Stimulated activated effector memory CD8-positive, alpha-beta T cell treated with anti-CD3 and anti-CD28 coated beads, Interleukin-12 subunit alpha, Interleukin-12 subunit beta, amount 100 ng/mL, for 72 hours (primary cell): ENCODE results near the gene DENND2A.

Experiments
- ATAC-seq: fragments of 150-1000 bp; cut with Tn5 transposase; 2 replicates; pipeline ENCODE4 v1.10.0; 2021
- DNase-seq, 2 donors: peaks; one replicate each; pipeline ENCODE4 v3.0.0; 2021 to 2022; ENCODE audit warnings: low spot score in 2 of 2
- H3K27ac Mint-ChIP-seq: one replicate; pipeline ENCODE4 v1.8.0; 2022; ENCODE audit warnings: mild to moderate bottlenecking, mixed read lengths
- H3K36me3 Mint-ChIP-seq: one replicate; pipeline ENCODE4 v1.8.0; 2022; ENCODE audit warnings: mild to moderate bottlenecking, mixed read lengths
- H3K4me1 Mint-ChIP-seq: one replicate; pipeline ENCODE4 v1.8.0; 2022; ENCODE audit warnings: mixed read lengths
- H3K4me3 Mint-ChIP-seq: one replicate; pipeline ENCODE4 v1.8.0; 2022; ENCODE audit warnings: mild to moderate bottlenecking, mixed read lengths
- H3K9me3 Mint-ChIP-seq: one replicate; pipeline ENCODE4 v1.8.0; 2022; ENCODE audit warnings: mixed read lengths

Gene DENND2A

GRCh38 chr7:140479739-140480084, 160.9 kb downstream of the DENND2A start:
- Mint-ChIP-seq H3K27ac (peak overlapping the region; percentile 96), H3K4me3 (peak overlapping the region; percentile 97), H3K36me3 (peaks cover 25% of the 10 kb centered on the region), H3K9me3 (no peaks in the 10 kb centered on the region), H3K4me1 (peaks cover 27% of the 10 kb centered on the region)
- ATAC-seq = no peak
- DNase-seq = no peak

- ATAC-seq (peak; percentile 94), DNase-seq (peak; percentile 81 to 96)
- no peaks in the 10 kb centered on the region for H3K9me3 Mint-ChIP-seq
- peaks cover 27% of the 10 kb centered on the region for H3K4me1 Mint-ChIP-seq
- peaks cover 25% of the 10 kb centered on the region for H3K36me3 Mint-ChIP-seq
- peak within 1 kb of the TSS; percentile 96 for H3K27ac Mint-ChIP-seq
- H3K4me3 Mint-ChIP-seq = peak within 1 kb of the TSS; percentile 97
Measured at GRCh38 chr7:140479062-140479738, 161.4 kb downstream of the DENND2A start, which contains the start of gene MKRN1. TSS of gene MKRN1 (minus strand) at chr7:140479505. CDS start at chr7:140479344, 161 bp downstream.

- Mint-ChIP-seq H3K4me1 (peaks cover 27% of the 10 kb centered on the region), H3K4me3 (peak overlapping the region; percentile 97), H3K27ac (peak overlapping the region; percentile 96), H3K9me3 (no peaks in the 10 kb centered on the region), H3K36me3 (peaks cover 31% of the 10 kb centered on the region)
- DNase-seq (peak; percentile 36 to 72), ATAC-seq (peak; percentile 61)
Measured at GRCh38 chr7:140478246-140479061, 162.2 kb downstream of the DENND2A start.

- Mint-ChIP-seq H3K4me3 (peak overlapping the region; percentile 97), H3K27ac (peak overlapping the region; percentile 96), H3K4me1 (peaks cover 27% of the 10 kb centered on the region), H3K9me3 (no peaks in the 10 kb centered on the region), H3K36me3 (peaks cover 36% of the 10 kb centered on the region)
- DNase-seq = no peak
- no peak for ATAC-seq
Measured at GRCh38 chr7:140476698-140477261, 163.8 kb downstream of the DENND2A start.

GRCh38 chr7:140475747-140476333, 164.8 kb downstream of the DENND2A start:
- Mint-ChIP-seq H3K36me3 (peaks cover 45% of the 10 kb centered on the region), H3K4me1 (peaks cover 27% of the 10 kb centered on the region), H3K27ac (no peak overlapping the region), H3K9me3 (no peaks in the 10 kb centered on the region), H3K4me3 (peak overlapping the region; percentile 97)
- ATAC-seq (no peak), DNase-seq (no peak)
